DND-41 (cell line): ENCODE data around the gene CKS1B.

Experiments used
- ATAC-seq: fragments of 200-7000 bp; cut with Tn5 transposase; 3 replicates; pipeline ENCODE4 v1.9.1; 2021; ENCODE audit warnings: low read depth; ENCODE audit not compliant: insufficient read depth
- DNase-seq: peaks from one replicate; pipeline ENCODE4 v3.0.0-alpha.2; 2020
- H2AFZ ChIP-seq: 2 replicates; pipeline ENCODE4 v1.6.0; 2012; ENCODE audit warnings: low read depth, low read length
- H3K27ac ChIP-seq: 2 replicates; pipeline ENCODE4 v1.5.1; 2012; ENCODE audit warnings: low read length, inconsistent platforms
- H3K27me3 ChIP-seq: fragments of 200-600 bp; sonication (generic); 2 replicates; pipeline ENCODE4 v1.6.0; 2012; ENCODE audit warnings: low read length, mild to moderate bottlenecking, inconsistent platforms; ENCODE audit not compliant: insufficient read depth, poor library complexity
- H3K36me3 ChIP-seq: 2 replicates; pipeline ENCODE4 v1.5.1; 2012; ENCODE audit warnings: low read length, inconsistent platforms; ENCODE audit not compliant: insufficient read depth
- H3K4me1 ChIP-seq: 2 replicates; pipeline ENCODE4 v1.5.1; 2012; ENCODE audit warnings: mild to moderate bottlenecking, low read length; ENCODE audit not compliant: insufficient read depth
- H3K4me2 ChIP-seq: 2 replicates; pipeline ENCODE4 v1.6.0; 2012; ENCODE audit warnings: mild to moderate bottlenecking, moderate library complexity, low read length, inconsistent platforms; ENCODE audit not compliant: insufficient read depth
- H3K4me3 ChIP-seq, 2 experiments: fragments of 200-600 bp in 1 of 2; shearing (Covaris generic) in 1 of 2; 2 replicates each; pipeline ENCODE4 v1.5.1; 2012 to 2016; ENCODE audit warnings: inconsistent platforms in 2 of 2, low read length in 2 of 2, mild to moderate bottlenecking in 2 of 2, low read depth in 1 of 2, moderate library complexity in 1 of 2
- H3K79me2 ChIP-seq: 2 replicates; pipeline ENCODE4 v1.6.0; 2012; ENCODE audit warnings: low read length, inconsistent platforms; ENCODE audit not compliant: insufficient read depth
- H3K9ac ChIP-seq: 2 replicates; pipeline ENCODE4 v1.6.0; 2012; ENCODE audit warnings: low read depth, mild to moderate bottlenecking, inconsistent platforms, low read length, moderate library complexity
- H3K9me3 ChIP-seq: 2 replicates; pipeline ENCODE4 v1.5.1; 2012; ENCODE audit warnings: low read length, moderate library complexity, mild to moderate bottlenecking, inconsistent platforms; ENCODE audit not compliant: insufficient read depth, severe bottlenecking
- H4K20me1 ChIP-seq: 2 replicates; pipeline ENCODE4 v1.6.0; 2012; ENCODE audit warnings: low read length; ENCODE audit not compliant: insufficient read depth
- CTCF ChIP-seq: IDR thresholded peaks from 2 replicates; pipeline ENCODE4 v1.5.1; 2012; ENCODE audit warnings: borderline replicate concordance, low read length, moderate library complexity, mild to moderate bottlenecking; ENCODE audit not compliant: poor library complexity, severe bottlenecking; ENCODE audit errors: extremely low read depth
- EZH2 ChIP-seq: IDR thresholded peaks from 3 replicates; pipeline ENCODE4 v1.6.1; 2012; ENCODE audit warnings: borderline replicate concordance, low read depth, mild to moderate bottlenecking, moderate library complexity, low read length, inconsistent platforms; ENCODE audit not compliant: severe bottlenecking

Gene CKS1B

GRCh38 chr1:154941333-154942013 is 33.0 kb upstream of the CKS1B start:
- Histone ChIP-seq H3K79me2 (no peaks in the 10 kb centered on the region), H3K4me2 (no peak overlapping the region; the same call in 1 of the 2 replicates), H3K4me3 (no peak overlapping the region; a peak in 1 of 4 replicates), H3K27me3 (no peaks in the 10 kb centered on the region), H2AFZ (no peak overlapping the region), H3K9me3 (no peaks in the 10 kb centered on the region), H3K27ac (peak overlapping the region; percentile 86), H3K4me1 (peaks cover 47% of the 10 kb centered on the region), H3K36me3 (peaks cover 11% of the 10 kb centered on the region), H4K20me1 (no peaks in the 10 kb centered on the region; the same call in 1 of the 2 replicates), H3K9ac (peak overlapping the region; percentile 44; the same call in 1 of the 2 replicates)
- TF ChIP-seq CTCF (no peak), EZH2 (no peak)
- ATAC-seq (no peak), DNase-seq (no peak)

- Histone ChIP-seq H3K79me2 (no peaks in the 10 kb centered on the region), H3K4me2 (no peak overlapping the region), H3K36me3 (peaks cover 28% of the 10 kb centered on the region), H3K27ac (peak overlapping the region; percentile 24; the same call in 1 of the 2 replicates), H3K9me3 (no peaks in the 10 kb centered on the region), H3K27me3 (no peaks in the 10 kb centered on the region), H2AFZ (no peak overlapping the region), H3K4me1 (peaks cover 32% of the 10 kb centered on the region), H3K4me3 (no peak overlapping the region), H4K20me1 (no peaks in the 10 kb centered on the region; the same call in 1 of the 2 replicates), H3K9ac (no peak overlapping the region)
- ATAC-seq: peak; percentile 65
- DNase-seq: peak; percentile 56
- peak; percentile 88 for TF ChIP-seq CTCF
- no peak for TF ChIP-seq EZH2
These were observed 30.7 kb upstream of the CKS1B start for GRCh38 chr1:154943649-154944400.

GRCh38 chr1:154944401-154945159 is 29.9 kb upstream of the CKS1B start:
- TF ChIP-seq CTCF: no peak
- TF ChIP-seq EZH2: no peak
- no peaks in the 10 kb centered on the region; the same call in 1 of the 2 replicates for H4K20me1 ChIP-seq
- no peak overlapping the region for H3K4me2 ChIP-seq
- 0 out of 2 replicates have a peak overlapping the region, but pooled peaks have one; percentile 24 for H3K27ac ChIP-seq
- ATAC-seq: no peak
- no peak for DNase-seq
- no peak overlapping the region for H3K4me3 ChIP-seq
- H3K9me3 ChIP-seq: no peaks in the 10 kb centered on the region
- no peak overlapping the region for H3K9ac ChIP-seq
- peaks cover 28% of the 10 kb centered on the region for H3K36me3 ChIP-seq
- no peak overlapping the region for H2AFZ ChIP-seq
- H3K27me3 ChIP-seq: no peaks in the 10 kb centered on the region
- no peaks in the 10 kb centered on the region for H3K79me2 ChIP-seq
- H3K4me1 ChIP-seq: peaks cover 29% of the 10 kb centered on the region
